Measurements from ENCODE around the gene SDK1.

- TF ChIP-seq ASH2L (IDR thresholded peaks at IDR 0.05; ENCODE audit: borderline replicate concordance, low read depth): no peak
- no peak for TF ChIP-seq ATF2 (IDR thresholded peaks at IDR 0.05; ENCODE audit: low read length)
- TF ChIP-seq RAD21 (IDR thresholded peaks at IDR 0.05; ENCODE audit: insufficient read depth, low read depth, low read length): no peak
- TF ChIP-seq SRF (IDR thresholded peaks at IDR 0.05; ENCODE audit: low read depth in 2 of 2, low read length in 2 of 2): no peak
- TF ChIP-seq CREB1 (IDR thresholded peaks at IDR 0.05; ENCODE audit: low read depth): no peak
- TF ChIP-seq ZBTB11 (CRISPR knock-in tag; IDR thresholded peaks at IDR 0.05): no peak
- TF ChIP-seq BHLHE40 (IDR thresholded peaks at IDR 0.05; ENCODE audit: borderline replicate concordance in 1 of 2, low read depth in 2 of 2, low read length in 1 of 2): no peak
- TF ChIP-seq SREBF2 (IDR thresholded peaks at IDR 0.05; ENCODE audit: low read length): no peak
Observed at GRCh38 chr7:3386423-3387190, 85.6 kb downstream of the SDK1 start.

Measured in GM12878 (cell line).